DMS 273 (cell line): Measurements from ENCODE around the gene GLCCI1.
"Not testable (repeated sequence)": the region's sequence is repeated elsewhere in the genome, so short reads cannot be mapped to it uniquely, and the experiment has no call there.

Experiments used
- DNase-seq: peaks from one replicate; lab custom pipeline; 2025; ENCODE audit not compliant: unreplicated experiment; lab: John Stamatoyannopoulos, UW

The GLCCI1 gene

DNA sequence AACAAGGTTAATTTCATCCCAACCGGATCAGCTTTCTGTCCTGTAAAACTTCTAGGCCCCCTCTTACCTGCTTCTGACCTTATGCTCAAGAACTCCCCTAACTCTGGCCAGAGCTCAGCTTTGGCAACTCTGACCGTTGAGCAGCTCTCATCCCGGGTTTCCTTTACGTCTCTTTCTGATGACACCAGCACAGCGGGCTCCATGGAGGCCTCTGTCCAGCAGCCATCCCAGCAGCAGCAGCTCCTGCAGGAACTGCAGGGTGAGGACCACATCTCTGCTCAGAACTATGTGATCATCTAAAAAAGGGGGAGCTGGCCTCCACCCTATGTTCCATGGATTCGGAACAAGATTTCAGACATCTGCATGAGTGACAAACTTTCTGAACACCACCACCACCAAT, 117.6 kb downstream of the GLCCI1 start:
- no peak for DNase-seq

GRCh38 chr7:8089036-8089780, 120.6 kb downstream of the GLCCI1 start:
- DNase-seq: no peak

- no peak for DNase-seq
Observed at GRCh38 chr7:8092140-8092539, 123.5 kb downstream of the GLCCI1 start.

DNA sequence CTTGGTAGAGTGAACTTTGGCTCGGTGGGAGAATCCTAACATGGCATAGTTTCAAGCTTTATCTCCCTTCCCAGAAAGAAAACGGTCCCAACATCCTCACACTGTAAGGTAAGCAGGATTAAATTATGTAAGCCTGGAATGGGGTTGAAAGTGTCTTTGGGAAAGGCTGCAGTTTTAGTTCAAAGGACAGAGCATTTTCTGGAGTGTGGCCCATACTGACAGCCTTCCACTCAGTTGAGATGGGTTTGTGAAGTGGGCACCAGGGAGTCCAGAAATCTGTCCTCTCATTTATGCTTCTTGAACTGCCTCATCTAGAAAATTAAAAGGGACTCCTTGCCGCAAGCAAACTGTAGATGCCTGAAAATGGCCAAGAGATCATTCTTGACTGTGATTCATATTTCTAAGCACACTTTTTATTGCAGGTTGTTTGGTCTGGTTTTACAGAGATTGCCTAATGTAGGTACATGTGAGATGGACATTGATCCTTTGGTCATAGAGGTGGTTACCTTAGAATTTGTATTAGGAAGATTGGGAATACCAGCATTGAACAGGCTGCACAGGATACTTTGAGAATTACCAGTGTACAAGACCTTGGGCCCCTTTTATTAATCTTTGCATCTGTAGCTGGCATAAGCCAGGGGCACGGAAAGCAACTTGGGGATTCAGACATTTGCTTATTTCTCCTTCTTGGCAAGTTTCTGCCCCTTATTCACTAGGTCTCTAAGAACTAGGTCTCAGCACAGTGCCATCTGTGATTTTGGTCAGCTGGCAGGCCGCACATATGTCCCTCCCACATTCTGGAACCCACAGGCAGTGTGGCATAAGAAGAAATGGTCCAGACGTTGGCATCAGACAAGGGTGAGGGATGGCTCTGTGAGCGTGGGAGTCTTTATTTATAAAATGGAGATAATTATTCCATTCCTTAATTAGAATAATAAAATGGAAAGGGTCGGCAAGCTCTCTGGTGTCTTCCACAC, 125.9 kb downstream of the GLCCI1 start:
- DNase-seq: no peak

DNA sequence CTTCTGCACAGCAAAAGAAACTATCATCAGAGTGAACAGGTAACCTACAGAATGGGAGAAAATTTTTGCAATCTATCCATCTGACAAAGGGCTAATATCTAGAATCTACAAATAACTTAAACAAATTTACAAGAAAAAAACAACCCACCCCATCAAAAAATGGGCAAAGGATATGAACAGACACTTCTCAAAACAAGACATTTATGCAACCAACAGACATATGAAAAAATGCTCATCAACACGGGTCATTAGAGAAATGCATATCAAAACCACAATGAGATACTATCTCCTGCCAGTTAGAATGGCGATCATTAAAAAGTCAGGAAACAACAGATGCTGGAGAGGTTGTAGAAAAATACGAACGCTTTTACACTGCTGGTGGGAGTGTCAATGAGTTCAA, 132.7 kb downstream of the GLCCI1 start:
- not testable (repeated sequence) for DNase-seq

DNA sequence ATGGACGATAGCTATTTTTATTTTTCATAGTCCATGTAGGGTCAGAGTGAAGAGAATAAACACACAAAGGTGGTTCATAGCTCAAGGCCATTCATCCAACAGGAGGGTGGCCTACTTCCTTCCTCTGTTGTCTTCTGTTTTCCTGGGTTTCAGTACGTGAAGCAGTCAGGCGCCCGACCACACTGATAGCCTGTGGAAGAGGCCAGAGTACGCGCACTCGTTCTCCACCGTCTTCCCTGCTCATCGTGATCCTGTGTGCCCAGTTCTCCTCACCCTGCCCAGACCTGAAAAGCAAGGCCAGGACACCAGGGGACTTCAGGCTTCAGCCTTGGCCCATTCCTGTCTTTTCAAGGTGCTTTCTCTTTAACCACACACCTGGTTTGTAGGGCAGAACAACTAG, 134.7 kb downstream of the GLCCI1 start:
- DNase-seq: no peak

GRCh38 chr7:8105449-8106095, 137.0 kb downstream of the GLCCI1 start:
- no peak for DNase-seq

- DNase-seq: no peak
Observed at GRCh38 chr7:8109196-8110022, 140.8 kb downstream of the GLCCI1 start.

GRCh38 chr7:8111282-8111960, 142.8 kb downstream of the GLCCI1 start:
- DNase-seq: no peak

GRCh38 chr7:8112685-8113084, 144.1 kb downstream of the GLCCI1 start:
- no peak for DNase-seq

GRCh38 chr7:8113184-8113583, 144.6 kb downstream of the GLCCI1 start:
- DNase-seq: no peak

- no peak for DNase-seq
Observed at GRCh38 chr7:8114175-8114574, 145.6 kb downstream of the GLCCI1 start.

GRCh38 chr7:8115547-8116402, 147.2 kb downstream of the GLCCI1 start:
- DNase-seq: no peak

- no peak for DNase-seq
Observed at GRCh38 chr7:8117195-8117594, 148.6 kb downstream of the GLCCI1 start.

DNA sequence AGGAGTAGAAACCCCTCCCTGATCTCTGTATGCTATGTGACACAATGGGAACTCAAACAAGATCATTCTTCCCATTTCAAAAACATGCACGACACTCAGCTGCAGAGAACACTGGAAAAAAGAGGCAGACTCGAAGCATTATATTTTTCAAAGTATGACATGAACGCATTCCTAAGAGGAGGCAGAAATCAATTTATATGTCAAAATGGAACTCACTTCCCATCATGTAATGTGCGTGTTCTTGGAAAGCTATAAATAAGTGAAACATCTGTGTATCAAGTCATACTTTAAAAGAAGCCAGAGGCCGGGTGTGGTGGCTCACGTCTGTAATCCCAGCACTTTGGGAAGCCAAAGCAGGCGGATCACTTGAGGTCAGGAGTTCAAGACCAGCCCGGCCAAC, 150.7 kb downstream of the GLCCI1 start:
- no peak for DNase-seq

DNA sequence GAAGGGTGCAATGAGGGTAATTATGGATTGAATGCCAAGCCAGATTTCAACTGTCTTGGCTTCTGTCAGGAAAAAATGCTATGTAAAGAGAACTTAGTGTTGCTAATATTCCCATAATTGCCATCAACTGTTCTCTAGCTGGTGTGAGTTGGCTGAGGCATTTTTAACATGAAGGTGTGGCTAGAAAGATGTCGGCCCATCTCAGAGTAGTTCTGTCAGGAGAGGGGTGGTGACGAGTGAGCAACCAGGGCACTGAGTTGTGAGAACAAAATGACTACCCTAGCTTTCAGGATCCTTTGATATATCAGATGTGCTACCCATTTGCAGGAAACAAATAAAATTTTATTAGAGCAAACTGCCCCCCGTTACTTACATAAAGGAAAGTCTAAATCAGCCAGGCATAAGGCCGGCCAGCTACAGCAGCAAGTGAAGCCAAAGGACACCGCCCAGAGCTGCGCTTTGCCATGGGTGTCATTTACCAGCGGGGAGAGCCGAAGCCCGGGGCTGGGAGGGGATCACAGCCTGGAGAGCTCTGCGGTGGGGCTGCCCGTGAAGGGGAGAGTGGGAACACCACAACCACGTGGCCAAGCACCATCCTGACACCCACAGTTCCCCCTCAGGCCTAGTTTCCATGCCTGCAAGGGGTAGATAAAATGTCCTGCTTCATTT, 151.9 kb downstream of the GLCCI1 start:
- DNase-seq: no peak

- DNase-seq: no peak
Observed at GRCh38 chr7:8121243-8121642, 152.6 kb downstream of the GLCCI1 start.

DNA sequence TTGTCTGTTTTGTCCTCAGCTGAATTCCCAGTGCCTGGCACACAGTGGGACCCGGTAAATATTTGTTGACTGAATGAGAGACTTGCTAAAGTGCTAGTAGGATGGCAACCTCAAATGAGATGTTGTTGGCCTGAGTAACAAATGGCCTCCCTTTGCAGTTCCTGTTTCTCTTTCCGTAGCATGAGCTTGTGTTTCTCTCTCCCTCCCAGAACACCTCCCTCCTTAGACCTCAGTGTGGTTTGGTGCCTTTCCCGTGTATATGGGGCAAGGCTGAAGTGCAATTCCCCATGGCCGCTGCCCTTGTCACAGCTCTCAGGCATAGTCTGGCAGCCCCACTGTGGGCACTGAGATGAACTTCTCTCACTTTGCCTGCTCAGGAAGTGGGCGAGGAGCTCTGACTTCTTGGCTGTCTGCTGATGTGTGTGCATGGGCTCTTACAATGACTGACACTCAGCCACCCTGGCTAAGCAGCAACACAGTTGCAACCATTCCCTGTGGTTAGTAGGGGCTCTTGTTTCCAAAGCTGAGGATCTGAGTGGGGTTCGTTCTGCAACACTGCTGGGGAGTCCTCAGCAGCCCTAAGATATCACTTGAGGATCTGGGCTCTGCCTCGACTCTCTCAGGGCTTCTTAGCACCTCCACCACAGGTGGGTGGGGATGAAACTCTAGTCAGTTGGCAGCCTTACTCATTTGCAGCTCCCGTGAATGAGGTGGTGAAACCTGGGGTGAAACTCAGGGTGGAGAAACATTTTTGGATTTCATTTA, 157.3 kb downstream of the GLCCI1 start:
- DNase-seq: no peak
